ENCODE measurements around the gene MSX2.
"Not testable (repeated sequence)": the region's sequence is repeated elsewhere in the genome, so short reads cannot be mapped to it uniquely, and the experiment has no call there.

The MSX2 gene

DNA sequence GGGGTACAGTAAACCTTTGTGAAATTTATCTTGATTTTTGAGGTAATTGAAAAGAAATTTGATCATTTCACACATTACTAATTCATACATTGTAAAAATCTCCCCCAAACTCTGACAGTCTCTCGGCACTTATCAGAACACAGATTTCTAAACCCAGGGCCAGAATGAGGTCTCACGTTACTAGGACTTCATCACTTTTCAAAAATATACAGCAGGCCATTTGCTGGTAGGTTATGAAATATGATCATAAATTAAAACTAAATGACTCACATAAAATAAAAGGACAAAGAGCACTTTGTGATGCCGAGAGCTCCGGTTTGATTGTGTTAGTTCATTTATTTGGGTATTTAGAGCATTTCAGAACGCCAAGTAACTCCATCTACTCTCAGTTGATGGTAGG lies 17.0 kb downstream of the MSX2 start:
- Histone ChIP-seq H3K4me1 (ENCODE audit: control insufficient read depth, insufficient read depth, low read length) (peaks cover 13% of the 10 kb centered on the region), H3K27me3 (ENCODE audit: control insufficient read depth, insufficient read depth, low read length) (peaks cover 6% of the 10 kb centered on the region), H3K4me3 (ENCODE audit: low read length) (no peak overlapping the region), H3K9ac (ENCODE audit: low read depth, low read length) (no peak overlapping the region), H3K36me3 (ENCODE audit: insufficient read depth, low read length) (no peaks in the 10 kb centered on the region), H3K4me2 (ENCODE audit: low read length) (no peak overlapping the region), H3K9me3 (replicated peaks; ENCODE audit: low read length) (no peaks in the 10 kb centered on the region)

DNA sequence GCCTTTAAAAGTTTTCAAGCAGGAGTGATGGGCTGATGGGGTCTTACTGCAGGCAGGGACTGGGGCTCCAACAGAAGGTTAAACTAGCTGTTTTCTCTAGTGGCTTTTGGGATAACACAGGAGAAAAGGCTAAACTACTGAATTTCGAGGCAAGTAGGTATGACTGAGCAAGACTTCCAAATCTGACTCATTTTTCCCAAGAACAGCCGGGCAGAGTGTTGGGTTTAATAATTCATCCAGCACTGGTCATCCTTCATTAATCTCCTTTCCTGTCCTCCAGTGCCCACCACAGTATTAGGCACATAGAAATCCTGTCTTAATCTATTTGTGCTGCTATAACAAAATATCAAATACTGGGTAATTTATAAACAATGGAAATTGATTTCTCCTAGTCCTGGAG lies 20.5 kb downstream of the MSX2 start:
- no peak overlapping the region for H3K4me2 ChIP-seq (ENCODE audit: low read length)
- no peaks in the 10 kb centered on the region for H3K9me3 ChIP-seq (replicated peaks; ENCODE audit: low read length)
- H3K4me3 ChIP-seq (ENCODE audit: low read length): no peak overlapping the region
- H3K36me3 ChIP-seq (ENCODE audit: insufficient read depth, low read length): no peaks in the 10 kb centered on the region
- H3K4me1 ChIP-seq (ENCODE audit: control insufficient read depth, insufficient read depth, low read length): no peaks in the 10 kb centered on the region
- H3K27me3 ChIP-seq (ENCODE audit: control insufficient read depth, insufficient read depth, low read length): peaks cover 6% of the 10 kb centered on the region
- H3K9ac ChIP-seq (ENCODE audit: low read depth, low read length): no peak overlapping the region

DNA sequence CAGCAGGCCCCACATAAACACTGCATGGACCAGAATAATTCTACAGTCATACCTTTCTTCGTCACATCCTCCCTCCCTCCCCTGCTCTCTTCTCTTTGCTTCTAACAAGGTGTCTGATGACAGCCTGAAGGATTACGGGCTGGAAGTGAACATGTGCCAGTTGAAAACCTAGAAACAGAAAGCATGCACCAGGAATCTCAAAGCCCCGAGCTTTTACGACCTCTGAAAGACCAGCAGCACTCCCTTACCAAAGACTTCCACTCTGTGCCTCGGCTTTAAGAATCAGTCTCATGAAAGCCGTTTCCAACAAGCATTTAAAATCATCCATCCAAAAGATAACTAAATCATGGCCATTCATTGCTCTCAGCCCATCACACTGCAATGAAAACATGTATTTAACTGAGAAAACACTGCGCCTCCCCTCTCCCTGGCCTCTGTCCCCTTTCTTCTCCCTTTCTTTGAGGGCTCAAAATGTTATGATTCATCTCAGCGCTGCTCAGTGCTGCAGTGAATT lies 21.3 kb downstream of the MSX2 start:
- Histone ChIP-seq H3K27me3 (ENCODE audit: control insufficient read depth, insufficient read depth, low read length) (peaks cover 6% of the 10 kb centered on the region), H3K4me3 (ENCODE audit: low read length) (no peak overlapping the region), H3K36me3 (ENCODE audit: insufficient read depth, low read length) (no peaks in the 10 kb centered on the region), H3K4me1 (ENCODE audit: control insufficient read depth, insufficient read depth, low read length) (peaks cover 4% of the 10 kb centered on the region), H3K9ac (ENCODE audit: low read depth, low read length) (no peak overlapping the region), H3K9me3 (replicated peaks; ENCODE audit: low read length) (no peaks in the 10 kb centered on the region), H3K4me2 (ENCODE audit: low read length) (no peak overlapping the region)

DNA sequence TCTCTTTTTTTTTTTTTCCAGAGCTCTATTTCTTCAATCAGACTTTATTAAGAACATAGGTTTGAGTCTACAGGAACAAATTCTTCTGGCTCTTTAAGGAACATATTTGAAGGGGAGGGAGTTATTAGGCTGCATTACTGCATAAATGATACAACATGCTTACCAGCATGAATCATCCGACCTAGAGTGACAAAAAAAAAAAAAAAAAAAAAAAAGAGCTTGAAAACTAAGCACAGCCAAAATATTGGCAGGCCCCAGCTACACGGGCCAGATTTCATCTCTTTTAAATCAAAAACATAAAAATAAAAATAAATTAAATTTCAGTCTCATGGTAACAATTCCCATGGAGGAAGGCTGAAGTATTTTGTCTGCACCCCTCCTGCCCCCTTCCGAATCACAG lies 26.3 kb downstream of the MSX2 start:
- H3K27me3 ChIP-seq (ENCODE audit: control insufficient read depth, insufficient read depth, low read length): peaks cover 2% of the 10 kb centered on the region
- H3K36me3 ChIP-seq (ENCODE audit: insufficient read depth, low read length): no peaks in the 10 kb centered on the region
- H3K9me3 ChIP-seq (replicated peaks; ENCODE audit: low read length): no peaks in the 10 kb centered on the region
- peak overlapping the region; percentile 79 for H3K9ac ChIP-seq (ENCODE audit: low read depth, low read length)
- H3K4me3 ChIP-seq (ENCODE audit: low read length): peak overlapping the region; percentile 72
- peak overlapping the region; percentile 86 for H3K4me2 ChIP-seq (ENCODE audit: low read length)
- peaks cover 8% of the 10 kb centered on the region for H3K4me1 ChIP-seq (ENCODE audit: control insufficient read depth, insufficient read depth, low read length)

DNA sequence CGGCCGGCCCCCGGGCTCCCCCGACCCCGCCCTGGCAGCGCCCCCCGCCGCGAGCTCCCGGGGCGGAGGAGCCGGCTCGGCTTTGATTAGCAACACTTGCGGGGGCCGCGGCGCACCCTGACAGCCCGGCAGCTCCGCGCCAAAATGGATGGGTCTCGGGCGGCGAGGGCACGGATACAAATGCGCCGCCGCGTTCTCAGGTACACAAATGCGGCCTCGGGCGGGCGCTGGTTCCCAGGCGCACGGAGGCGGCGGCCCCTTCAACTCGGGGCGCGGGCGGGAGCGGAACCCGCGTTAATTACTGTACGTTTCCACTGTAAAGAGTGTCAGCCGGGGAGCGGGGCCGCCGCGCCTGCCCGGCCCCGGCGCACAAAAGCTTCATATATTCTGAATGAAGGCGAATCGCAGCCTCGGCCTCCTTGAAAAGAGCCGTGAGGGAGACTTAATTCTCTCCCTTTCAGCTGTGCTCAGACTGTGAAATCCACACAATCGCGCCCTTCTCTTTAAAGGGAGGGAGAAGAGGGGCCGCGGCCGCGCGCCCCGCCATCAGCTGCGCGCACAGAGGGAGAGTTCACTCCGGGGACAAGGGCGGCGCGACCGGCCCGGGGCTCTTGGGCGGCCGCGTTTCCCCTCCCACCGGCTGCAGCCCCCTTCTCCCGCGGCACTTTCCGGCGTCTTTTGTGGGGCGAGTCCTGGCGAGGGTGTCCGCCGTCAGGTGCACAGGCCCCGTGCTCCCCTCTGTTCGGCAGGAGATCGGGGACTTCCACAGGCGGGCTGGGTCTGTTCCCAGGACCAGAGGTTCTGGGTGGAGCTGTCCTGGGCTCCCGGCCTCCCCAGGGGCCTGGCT lies 27.0 kb downstream of the MSX2 start:
- peaks cover 8% of the 10 kb centered on the region for H3K4me1 ChIP-seq (ENCODE audit: control insufficient read depth, insufficient read depth, low read length)
- H3K4me2 ChIP-seq (ENCODE audit: low read length): peak overlapping the region; percentile 86
- no peaks in the 10 kb centered on the region for H3K36me3 ChIP-seq (ENCODE audit: insufficient read depth, low read length)
- peak overlapping the region; percentile 79 for H3K9ac ChIP-seq (ENCODE audit: low read depth, low read length)
- no peaks in the 10 kb centered on the region for H3K27me3 ChIP-seq (ENCODE audit: control insufficient read depth, insufficient read depth, low read length)
- no peaks in the 10 kb centered on the region for H3K9me3 ChIP-seq (replicated peaks; ENCODE audit: low read length)
- H3K4me3 ChIP-seq (ENCODE audit: low read length): peak overlapping the region; percentile 72

DNA sequence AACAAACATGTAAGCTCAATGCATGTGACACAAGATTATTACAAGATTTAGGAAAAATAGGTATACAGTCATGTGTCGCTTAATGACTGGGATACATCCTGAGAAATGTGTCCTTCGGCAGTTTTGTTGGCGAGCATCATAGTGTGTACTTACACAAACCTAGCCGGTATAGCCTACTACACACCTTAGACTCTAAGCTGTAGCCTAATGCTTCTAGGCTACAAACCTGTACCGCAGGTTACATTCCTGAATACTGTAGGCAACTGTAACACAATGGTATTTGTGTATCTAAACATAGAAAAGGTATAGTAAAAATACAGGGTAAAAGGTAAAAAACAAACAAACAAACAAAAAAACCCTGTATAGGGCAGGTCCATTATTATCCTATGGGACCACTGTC lies 27.7 kb downstream of the MSX2 start:
- Histone ChIP-seq H3K9me3 (replicated peaks; ENCODE audit: low read length) (no peaks in the 10 kb centered on the region), H3K4me2 (ENCODE audit: low read length) (peak overlapping the region; percentile 86), H3K27me3 (ENCODE audit: control insufficient read depth, insufficient read depth, low read length) (no peaks in the 10 kb centered on the region), H3K4me3 (ENCODE audit: low read length) (peak overlapping the region; percentile 72), H3K4me1 (ENCODE audit: control insufficient read depth, insufficient read depth, low read length) (peaks cover 8% of the 10 kb centered on the region), H3K9ac (ENCODE audit: low read depth, low read length) (no peak overlapping the region), H3K36me3 (ENCODE audit: insufficient read depth, low read length) (no peaks in the 10 kb centered on the region)

DNA sequence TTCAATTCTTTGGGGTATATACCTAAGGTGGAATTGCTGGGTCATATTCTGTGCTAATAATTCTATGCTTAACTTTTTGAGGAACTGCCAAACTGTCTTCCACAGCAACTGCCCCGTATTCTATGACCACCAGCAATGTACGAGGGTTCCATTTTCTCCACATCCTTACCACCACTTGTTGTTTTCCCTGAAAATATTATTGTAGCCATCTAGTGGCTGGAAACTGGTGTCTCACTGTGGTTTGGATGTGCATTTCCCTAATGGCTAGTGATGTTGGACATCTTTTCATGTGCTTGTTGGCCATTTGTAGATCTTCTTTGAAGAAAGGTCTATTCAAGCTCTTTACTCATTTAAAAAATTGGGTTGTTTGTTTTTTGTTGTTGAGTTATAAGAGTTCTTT lies 30.7 kb downstream of the MSX2 start:
- Histone ChIP-seq H3K4me1 (ENCODE audit: control insufficient read depth, insufficient read depth, low read length) (peaks cover 8% of the 10 kb centered on the region), H3K9me3 (replicated peaks; ENCODE audit: low read length) (no peaks in the 10 kb centered on the region), H3K4me3 (ENCODE audit: low read length) (no peak overlapping the region), H3K4me2 (ENCODE audit: low read length) (no peak overlapping the region), H3K9ac (ENCODE audit: low read depth, low read length) (no peak overlapping the region), H3K36me3 (ENCODE audit: insufficient read depth, low read length) (no peaks in the 10 kb centered on the region), H3K27me3 (ENCODE audit: control insufficient read depth, insufficient read depth, low read length) (no peaks in the 10 kb centered on the region)

DNA sequence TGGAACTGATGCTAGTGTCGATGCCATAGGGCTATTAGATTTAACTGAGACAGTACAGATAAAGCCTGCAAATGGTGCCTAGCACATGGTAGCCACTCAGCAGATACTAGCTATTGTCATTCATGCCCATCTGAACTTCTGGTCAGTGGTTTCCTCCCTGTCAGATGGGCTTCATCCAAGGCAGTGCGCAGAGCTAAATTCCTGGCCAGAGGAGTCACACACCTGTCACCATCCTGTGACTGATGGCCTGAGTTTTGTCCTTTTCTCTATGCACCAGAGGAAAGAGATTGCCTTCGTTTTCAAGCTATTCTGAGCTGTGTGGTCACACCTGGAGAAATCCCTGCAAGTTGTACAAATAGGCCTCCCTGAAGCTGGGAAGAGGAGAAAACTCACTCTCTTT lies 34.7 kb downstream of the MSX2 start:
- H3K4me3 ChIP-seq (ENCODE audit: low read length): no peak overlapping the region
- H3K9me3 ChIP-seq (replicated peaks; ENCODE audit: low read length): no peaks in the 10 kb centered on the region
- H3K4me1 ChIP-seq (ENCODE audit: control insufficient read depth, insufficient read depth, low read length): no peaks in the 10 kb centered on the region
- H3K4me2 ChIP-seq (ENCODE audit: low read length): no peak overlapping the region
- H3K27me3 ChIP-seq (ENCODE audit: control insufficient read depth, insufficient read depth, low read length): no peaks in the 10 kb centered on the region
- H3K36me3 ChIP-seq (ENCODE audit: insufficient read depth, low read length): no peaks in the 10 kb centered on the region
- no peak overlapping the region for H3K9ac ChIP-seq (ENCODE audit: low read depth, low read length)

DNA sequence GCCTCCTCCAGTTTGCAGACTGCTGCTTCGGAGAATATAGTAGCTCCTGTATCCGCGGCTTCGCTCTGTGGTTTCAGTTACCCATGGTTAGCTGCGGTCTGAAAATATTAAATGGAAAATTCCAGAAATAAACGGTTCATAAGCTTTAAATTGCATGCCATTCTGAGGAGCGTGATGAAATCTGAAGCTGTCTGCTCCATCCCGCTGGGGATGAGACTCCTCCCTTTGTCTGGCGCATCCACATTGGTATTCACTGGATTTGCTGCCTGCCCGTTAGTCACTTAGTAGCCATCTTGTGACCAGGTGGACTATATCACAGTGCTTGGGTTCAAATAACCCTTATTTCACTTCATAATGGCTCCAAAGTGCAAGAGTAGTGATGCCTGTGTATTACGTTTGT lies 36.3 kb downstream of the MSX2 start:
- no peak overlapping the region for H3K4me3 ChIP-seq (ENCODE audit: low read length)
- no peak overlapping the region for H3K9ac ChIP-seq (ENCODE audit: low read depth, low read length)
- no peaks in the 10 kb centered on the region for H3K27me3 ChIP-seq (ENCODE audit: control insufficient read depth, insufficient read depth, low read length)
- H3K4me1 ChIP-seq (ENCODE audit: control insufficient read depth, insufficient read depth, low read length): no peaks in the 10 kb centered on the region
- no peak overlapping the region for H3K4me2 ChIP-seq (ENCODE audit: low read length)
- H3K9me3 ChIP-seq (replicated peaks; ENCODE audit: low read length): no peaks in the 10 kb centered on the region
- no peaks in the 10 kb centered on the region for H3K36me3 ChIP-seq (ENCODE audit: insufficient read depth, low read length)

DNA sequence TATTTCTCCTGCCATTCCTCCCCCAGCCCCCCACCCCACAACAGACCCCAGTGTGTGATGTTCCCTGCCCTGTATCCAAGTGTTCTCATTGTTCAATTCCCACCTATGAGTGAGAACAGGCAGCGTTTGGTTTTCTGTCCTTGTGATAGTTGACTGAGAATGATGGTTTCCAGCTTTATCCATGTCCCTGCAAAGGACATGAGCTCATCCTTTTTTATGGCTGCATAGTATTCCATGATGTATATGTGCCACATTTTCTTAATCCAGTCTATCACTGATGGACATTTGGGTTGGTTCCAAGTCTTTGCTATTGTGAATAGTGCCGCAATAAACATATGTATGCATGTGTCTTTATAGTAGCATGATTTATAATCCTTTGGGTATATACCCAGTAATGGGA lies 37.0 kb downstream of the MSX2 start:
- not testable (repeated sequence) for H3K36me3 ChIP-seq (ENCODE audit: insufficient read depth, low read length); H3K4me1 ChIP-seq (ENCODE audit: control insufficient read depth, insufficient read depth, low read length); H3K4me3 ChIP-seq (ENCODE audit: low read length); H3K9me3 ChIP-seq (replicated peaks; ENCODE audit: low read length); H3K9ac ChIP-seq (ENCODE audit: low read depth, low read length); H3K4me2 ChIP-seq (ENCODE audit: low read length); H3K27me3 ChIP-seq (ENCODE audit: control insufficient read depth, insufficient read depth, low read length)

DNA sequence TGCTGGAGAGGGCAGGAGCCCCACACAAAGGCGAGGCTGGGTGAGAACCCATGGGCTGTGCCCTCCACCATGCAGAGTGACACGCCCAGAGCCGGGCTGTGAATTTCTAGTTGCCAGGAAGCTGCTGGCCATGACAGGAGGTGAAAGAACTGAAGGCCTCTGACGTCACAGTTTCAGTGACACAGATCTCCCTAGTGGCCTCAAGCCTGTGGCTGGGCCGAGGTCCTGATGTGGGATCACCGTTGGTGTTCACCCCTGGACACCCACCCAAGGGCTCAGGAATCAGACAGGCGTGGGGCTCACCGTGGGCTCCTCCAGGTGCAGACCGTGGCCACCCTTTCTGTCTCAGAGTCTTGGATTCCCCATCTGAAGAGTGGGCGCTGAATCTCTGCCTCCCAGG lies 39.9 kb downstream of the MSX2 start:
- no peaks in the 10 kb centered on the region for H3K27me3 ChIP-seq (ENCODE audit: control insufficient read depth, insufficient read depth, low read length)
- H3K4me2 ChIP-seq (ENCODE audit: low read length): no peak overlapping the region
- no peak overlapping the region for H3K4me3 ChIP-seq (ENCODE audit: low read length)
- H3K9me3 ChIP-seq (replicated peaks; ENCODE audit: low read length): no peaks in the 10 kb centered on the region
- no peaks in the 10 kb centered on the region for H3K4me1 ChIP-seq (ENCODE audit: control insufficient read depth, insufficient read depth, low read length)
- H3K36me3 ChIP-seq (ENCODE audit: insufficient read depth, low read length): no peaks in the 10 kb centered on the region
- H3K9ac ChIP-seq (ENCODE audit: low read depth, low read length): no peak overlapping the region

DNA sequence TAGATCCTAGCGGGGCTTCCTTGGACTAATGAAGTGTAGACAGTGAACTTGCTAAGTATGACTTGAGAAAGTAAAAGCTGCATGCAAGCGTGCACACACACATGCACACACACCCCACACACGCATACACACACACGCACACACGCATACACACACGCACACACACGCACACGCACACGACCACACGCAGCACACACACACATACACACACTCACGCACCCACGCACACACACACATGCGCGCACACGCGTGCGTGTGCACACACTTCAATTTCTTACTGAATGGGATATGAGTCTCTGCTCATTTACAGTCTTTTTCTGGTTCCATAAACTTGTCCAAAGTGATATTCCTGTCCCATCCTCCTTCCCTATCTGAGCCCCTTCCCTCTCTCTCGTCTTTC lies 41.2 kb downstream of the MSX2 start:
- Histone ChIP-seq H3K36me3 (ENCODE audit: insufficient read depth, low read length) (no peaks in the 10 kb centered on the region), H3K9me3 (replicated peaks; ENCODE audit: low read length) (no peaks in the 10 kb centered on the region), H3K4me2 (ENCODE audit: low read length) (no peak overlapping the region), H3K4me1 (ENCODE audit: control insufficient read depth, insufficient read depth, low read length) (no peaks in the 10 kb centered on the region), H3K27me3 (ENCODE audit: control insufficient read depth, insufficient read depth, low read length) (no peaks in the 10 kb centered on the region), H3K4me3 (ENCODE audit: low read length) (no peak overlapping the region), H3K9ac (ENCODE audit: low read depth, low read length) (no peak overlapping the region)
